Neural crest cell (in vitro differentiated cells): Measurements from ENCODE around the gene WDR26. TPM values are rescaled to one million over a fixed set of nuclear protein-coding genes. Genes with fewer than 3 reads are reported as not detected.
A peak's percentile ranks its signal among the peaks of the same experiment; 100 is the strongest.

Experiments
- DNase-seq: peaks from one replicate; pipeline ENCODE4 v3.0.0; 2021; ENCODE audit warnings: low read depth, mixed read lengths, low spot score
- H3K27ac Mint-ChIP-seq: one replicate; pipeline ENCODE4 v1.8.0; 2021; ENCODE audit warnings: mild to moderate bottlenecking, mixed read lengths; ENCODE audit not compliant: unreplicated experiment
- H3K27me3 Mint-ChIP-seq: 2 replicates; pipeline ENCODE4 v1.8.0; 2021; ENCODE audit warnings: low read depth, mild to moderate bottlenecking, mixed read lengths
- H3K36me3 Mint-ChIP-seq: 2 replicates; pipeline ENCODE4 v1.8.0; 2021; ENCODE audit warnings: low read depth, mild to moderate bottlenecking, mixed read lengths
- H3K4me1 Mint-ChIP-seq: 2 replicates; pipeline ENCODE4 v1.8.0; 2021; ENCODE audit warnings: mixed read lengths
- H3K4me3 Mint-ChIP-seq: one replicate; pipeline ENCODE4 v1.8.0; 2021; ENCODE audit warnings: mild to moderate bottlenecking, mixed read lengths
- H3K9me3 Mint-ChIP-seq: 2 replicates; pipeline ENCODE4 v1.8.0; 2021; ENCODE audit warnings: mixed read lengths
- total RNA-seq: library from RNA; stranded (reverse); gene quantifications from 2 replicates; pipeline ENCODE4 v1.2.1, GENCODE V29; 2021
- TF ChIP-seq, protein P1 (sequence below): fragments of 200-600 bp; sonication (generic); conservative IDR thresholded peaks from 2 replicates; pipeline ENCODE4 v1.5.0; 2021; ENCODE audit warnings: antibody characterized with exemption, mild to moderate bottlenecking

The WDR26 gene
- total RNA-seq, 1 donor from 2014 or later: 65.5 TPM

DNA sequence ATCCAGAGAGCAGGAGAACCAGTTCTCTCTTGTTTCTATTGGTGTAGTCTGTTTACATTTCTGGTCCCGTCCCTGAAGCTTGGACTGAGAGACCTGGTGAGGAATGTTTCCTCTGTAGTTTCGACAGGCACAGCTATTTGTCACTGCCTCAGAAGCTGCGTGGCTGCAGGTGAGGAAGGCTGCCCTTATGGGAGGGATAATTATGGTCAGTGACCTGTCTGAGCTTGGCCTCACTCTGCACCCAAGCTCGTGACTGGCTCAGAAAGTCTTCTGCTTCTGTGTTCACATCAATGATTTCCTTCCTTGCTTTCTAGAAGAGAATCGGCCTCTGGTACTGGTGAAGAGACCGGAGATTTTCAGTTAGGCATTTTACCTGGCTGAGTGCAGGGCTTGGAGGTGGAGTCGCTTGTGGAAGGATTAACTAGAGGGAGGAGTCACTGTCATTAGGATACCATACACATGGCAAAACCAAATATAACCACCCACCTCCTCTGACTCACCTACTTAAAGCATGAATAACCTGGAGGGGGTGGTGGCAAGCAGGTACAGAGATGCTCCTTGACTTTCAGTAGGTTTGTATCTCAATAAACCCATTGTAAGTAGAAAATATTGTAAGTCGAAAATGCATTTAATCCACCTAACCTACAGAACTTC lies 19.9 kb upstream of the WDR26 start:
- Mint-ChIP-seq H3K27me3 (no peaks in the 10 kb centered on the region), H3K9me3 (no peaks in the 10 kb centered on the region), H3K4me3 (no peak overlapping the region), H3K4me1 (peaks cover 27% of the 10 kb centered on the region), H3K36me3 (no peaks in the 10 kb centered on the region), H3K27ac (no peak overlapping the region)
- no peak for DNase-seq
- TF ChIP-seq, protein P1, sequence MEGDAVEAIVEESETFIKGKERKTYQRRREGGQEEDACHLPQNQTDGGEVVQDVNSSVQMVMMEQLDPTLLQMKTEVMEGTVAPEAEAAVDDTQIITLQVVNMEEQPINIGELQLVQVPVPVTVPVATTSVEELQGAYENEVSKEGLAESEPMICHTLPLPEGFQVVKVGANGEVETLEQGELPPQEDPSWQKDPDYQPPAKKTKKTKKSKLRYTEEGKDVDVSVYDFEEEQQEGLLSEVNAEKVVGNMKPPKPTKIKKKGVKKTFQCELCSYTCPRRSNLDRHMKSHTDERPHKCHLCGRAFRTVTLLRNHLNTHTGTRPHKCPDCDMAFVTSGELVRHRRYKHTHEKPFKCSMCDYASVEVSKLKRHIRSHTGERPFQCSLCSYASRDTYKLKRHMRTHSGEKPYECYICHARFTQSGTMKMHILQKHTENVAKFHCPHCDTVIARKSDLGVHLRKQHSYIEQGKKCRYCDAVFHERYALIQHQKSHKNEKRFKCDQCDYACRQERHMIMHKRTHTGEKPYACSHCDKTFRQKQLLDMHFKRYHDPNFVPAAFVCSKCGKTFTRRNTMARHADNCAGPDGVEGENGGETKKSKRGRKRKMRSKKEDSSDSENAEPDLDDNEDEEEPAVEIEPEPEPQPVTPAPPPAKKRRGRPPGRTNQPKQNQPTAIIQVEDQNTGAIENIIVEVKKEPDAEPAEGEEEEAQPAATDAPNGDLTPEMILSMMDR: no peak

DNA sequence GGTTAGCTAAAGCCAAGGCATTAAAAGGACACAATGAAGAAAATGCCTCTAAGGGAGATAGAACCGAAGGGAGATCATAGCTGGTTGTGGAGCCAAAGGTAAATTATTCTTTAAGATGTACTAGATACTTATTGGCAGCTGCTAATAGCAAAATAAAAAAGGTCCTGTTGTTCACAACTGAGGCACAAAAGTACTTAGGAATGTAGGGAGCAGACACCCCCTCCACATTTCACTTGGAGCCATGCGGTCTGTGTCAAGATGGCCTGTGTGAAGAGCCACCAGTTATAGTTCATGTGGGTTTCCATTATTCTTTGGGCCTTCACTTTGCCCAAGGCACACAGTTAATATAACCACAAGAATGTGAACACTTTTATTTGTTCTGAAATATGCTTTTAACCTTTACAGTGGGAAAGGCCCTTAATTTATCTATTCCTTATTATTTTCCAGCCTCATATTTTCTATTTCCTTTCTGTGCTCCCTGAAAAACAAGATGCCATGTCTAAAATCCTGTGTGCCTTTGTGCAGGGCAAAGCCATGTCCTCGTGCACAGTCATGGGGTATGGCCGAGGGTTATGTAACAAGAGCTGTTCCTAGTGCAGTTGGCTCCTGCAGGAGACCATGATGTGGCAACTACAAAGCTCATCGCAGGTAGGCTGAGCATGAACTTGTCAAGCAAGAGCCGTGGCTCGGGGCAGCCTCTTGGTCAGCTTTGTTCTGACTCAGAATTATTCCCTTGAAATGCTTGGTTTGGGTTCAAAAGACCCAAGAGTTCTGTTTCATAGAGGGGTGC lies 16.2 kb upstream of the WDR26 start:
- Mint-ChIP-seq H3K4me1 (peaks cover 6% of the 10 kb centered on the region), H3K4me3 (no peak overlapping the region), H3K27me3 (no peaks in the 10 kb centered on the region), H3K27ac (peak overlapping the region; percentile 64), H3K9me3 (no peaks in the 10 kb centered on the region), H3K36me3 (no peaks in the 10 kb centered on the region)
- no peak for DNase-seq
- TF ChIP-seq, protein P1: no peak

DNA sequence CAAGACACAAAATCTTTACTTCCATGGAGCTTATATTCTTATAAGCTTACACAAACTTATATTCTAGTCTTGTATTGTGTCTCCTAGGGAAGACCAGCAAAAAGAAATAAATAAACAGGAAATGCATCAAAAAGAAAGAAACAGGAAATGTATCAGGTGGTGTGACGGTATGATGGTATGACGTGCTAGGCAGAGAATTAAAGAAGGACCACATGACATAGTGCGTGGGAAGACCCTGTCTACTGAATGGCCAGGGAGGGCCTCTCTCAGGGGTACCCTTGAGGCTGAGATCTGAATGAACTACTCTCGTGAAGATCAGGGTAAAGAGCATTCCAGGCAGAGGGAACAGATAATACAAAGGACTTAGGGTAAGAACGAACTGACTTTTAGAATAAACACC lies 15.6 kb upstream of the WDR26 start:
- H3K36me3 Mint-ChIP-seq: peaks cover 2% of the 10 kb centered on the region
- peaks cover 6% of the 10 kb centered on the region for H3K4me1 Mint-ChIP-seq
- TF ChIP-seq, protein P1: no peak
- no peaks in the 10 kb centered on the region for H3K9me3 Mint-ChIP-seq
- H3K4me3 Mint-ChIP-seq: no peak overlapping the region
- H3K27ac Mint-ChIP-seq: no peak overlapping the region
- no peaks in the 10 kb centered on the region for H3K27me3 Mint-ChIP-seq
- DNase-seq: no peak

DNA sequence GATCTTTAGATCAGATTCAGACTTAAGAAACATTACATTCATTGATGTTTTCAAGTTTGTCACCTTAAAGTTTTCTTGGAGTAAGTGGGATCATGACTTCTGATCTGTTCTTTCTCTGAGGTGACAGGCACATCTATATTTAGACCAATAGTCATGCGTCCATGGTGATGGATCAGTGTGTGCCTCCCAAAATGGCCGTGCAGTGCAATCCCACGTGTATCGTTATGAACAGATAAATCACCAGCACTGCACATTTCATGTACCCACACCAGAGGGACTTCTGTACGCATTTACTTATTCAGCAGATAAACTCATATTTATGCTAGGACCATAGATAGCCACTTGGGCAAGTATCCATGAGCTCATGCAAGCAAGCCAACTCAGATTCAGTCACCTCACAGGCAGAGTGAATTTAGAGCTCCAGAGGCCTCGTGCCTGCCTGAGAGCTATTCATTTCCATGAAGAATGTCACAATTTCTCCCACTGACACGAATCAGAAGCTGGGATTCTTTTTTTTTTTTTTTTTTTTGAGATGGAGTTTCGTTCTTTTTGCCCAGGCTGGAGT lies 13.9 kb upstream of the WDR26 start:
- Mint-ChIP-seq H3K27ac (no peak overlapping the region), H3K36me3 (peaks cover 2% of the 10 kb centered on the region), H3K27me3 (no peaks in the 10 kb centered on the region), H3K9me3 (no peaks in the 10 kb centered on the region), H3K4me3 (no peak overlapping the region), H3K4me1 (peaks cover 6% of the 10 kb centered on the region)
- no peak for DNase-seq
- TF ChIP-seq, protein P1: no peak

DNA sequence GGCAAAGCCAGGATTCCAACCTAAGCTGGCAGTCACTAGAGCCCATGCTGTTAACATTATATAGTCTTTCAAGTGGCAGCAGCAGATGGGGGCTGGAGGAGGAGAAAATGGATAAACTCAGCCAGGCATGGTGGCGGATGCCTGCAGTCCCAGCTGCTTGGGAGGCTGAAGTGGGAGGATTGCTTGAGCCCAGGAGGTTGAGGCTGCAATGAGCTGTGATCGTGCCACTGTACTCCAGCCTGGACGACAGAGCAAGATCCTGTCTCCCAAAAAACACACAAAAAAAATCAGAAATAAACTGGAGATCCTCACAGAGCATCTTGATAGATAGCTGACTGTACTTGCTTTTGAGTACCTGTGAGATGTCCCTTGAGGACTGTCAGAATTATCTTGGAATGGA lies 13.4 kb upstream of the WDR26 start:
- peak overlapping the region; percentile 81 for H3K27ac Mint-ChIP-seq

More for the DNA sequence above, 13.4 kb upstream of the WDR26 start:
- TF ChIP-seq, protein P1: no peak
- Mint-ChIP-seq H3K9me3 (no peaks in the 10 kb centered on the region), H3K4me3 (no peak overlapping the region), H3K4me1 (peaks cover 6% of the 10 kb centered on the region), H3K36me3 (peaks cover 2% of the 10 kb centered on the region), H3K27me3 (no peaks in the 10 kb centered on the region)
- DNase-seq: no peak
